Measurements from ENCODE around the gene PADI2. TPM values are rescaled to one million over a fixed set of nuclear protein-coding genes. Genes with fewer than 3 reads are reported as not detected.

The PADI2 gene
- total RNA-seq, 2 experiments from 2014 or later = 0.08 TPM; not detected in 1

DNA sequence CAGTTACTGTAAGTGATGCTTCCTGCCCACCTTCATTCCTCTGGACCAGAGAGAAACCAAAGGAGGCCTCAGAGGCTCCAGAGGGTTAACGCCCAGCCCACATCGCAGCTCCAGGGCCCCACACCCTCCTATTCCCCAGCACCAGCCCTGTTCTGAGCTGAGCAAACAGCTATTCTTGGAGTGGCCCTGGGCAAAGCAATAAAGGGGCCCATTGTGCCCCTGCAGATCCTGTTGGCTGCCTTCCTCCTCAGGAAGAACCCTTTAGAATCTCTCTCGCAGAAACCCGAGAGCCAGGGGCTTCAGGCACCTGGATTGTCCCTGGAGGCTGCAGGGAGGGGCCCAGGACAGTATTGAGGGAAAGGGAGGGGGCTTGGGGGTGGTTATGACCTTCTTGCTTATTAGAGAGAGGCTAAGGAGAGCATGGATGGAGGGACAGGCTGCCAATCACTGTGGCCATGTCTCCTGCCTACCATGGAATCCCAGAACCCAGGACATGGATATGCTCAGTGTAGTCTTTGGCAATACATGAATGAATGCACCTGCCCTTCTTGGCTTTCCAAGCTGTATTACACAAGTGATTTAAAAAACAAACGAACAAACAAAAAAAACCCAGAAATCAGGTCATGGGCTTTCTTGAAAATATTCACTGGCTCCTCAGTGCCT, 9.2 kb downstream of the PADI2 start:
- POLR2A ChIA-PET = no interaction called here

DNA sequence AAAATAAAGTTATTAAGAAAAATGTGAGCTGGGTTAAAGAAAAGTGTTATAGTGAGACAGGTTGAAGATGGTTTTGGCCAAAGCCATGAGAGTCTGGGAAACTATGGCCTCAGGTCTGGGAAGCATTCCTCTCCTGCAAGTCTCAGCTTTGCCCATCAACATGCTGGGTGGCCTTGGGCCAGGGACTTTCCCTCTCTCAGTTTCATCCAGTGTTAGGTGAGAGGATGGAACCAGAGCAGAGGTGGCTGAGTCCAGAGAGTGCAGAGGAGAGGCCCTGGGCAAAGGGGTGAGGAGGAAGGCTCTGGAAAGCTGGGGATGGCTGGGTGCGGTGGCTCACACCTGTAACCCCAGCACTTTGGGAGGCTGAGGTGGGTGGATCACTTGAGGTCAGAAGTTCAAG, 10.5 kb downstream of the PADI2 start:
- intact Hi-C loops (cut with micrococcal nuclease; ENCODE audit: unreplicated experiment) = no loop called here
- Histone ChIP-seq H3K4me1 (ENCODE audit: insufficient read depth, low read length, poor library complexity, severe bottlenecking) (no peaks in the 10 kb centered on the region), H3K9me3 (ENCODE audit: low read length) (no peaks in the 10 kb centered on the region), H3K9me2 (ENCODE audit: insufficient read depth, low read length) (no peaks in the 10 kb centered on the region), H3K4me3 (ENCODE audit: low read depth, low read length, poor library complexity, severe bottlenecking) (no peak overlapping the region), H3K36me3 (ENCODE audit: insufficient read depth, low read length) (no peaks in the 10 kb centered on the region), H3K4me2 (ENCODE audit: low read length) (no peak overlapping the region), H4K20me1 (ENCODE audit: insufficient read depth, low read length) (no peaks in the 10 kb centered on the region), H3K79me2 (ENCODE audit: insufficient read depth, low read depth, low read length) (no peaks in the 10 kb centered on the region), H3K27ac (ENCODE audit: low read depth, low read length, poor library complexity, severe bottlenecking) (no peak overlapping the region), H2AFZ (ENCODE audit: low read length) (no peak overlapping the region)
- DNase-seq (ENCODE audit: low spot score) = no peak
- POLR2A ChIA-PET = no interaction called here
- no TSS peak for BruUV-seq (replicated peaks)
- CTCF ChIA-PET (ENCODE audit: unreplicated experiment) = no interaction called here
- TF ChIP-seq CTCF (conservative IDR thresholded peaks at IDR 0.05; ENCODE audit: low read length) (no peak), EZH2phosphoT487 (IDR thresholded peaks at IDR 0.05; ENCODE audit: borderline replicate concordance, low read depth, low read length) (no peak)

More for the DNA sequence above, 9.2 kb downstream of the PADI2 start:
- Histone ChIP-seq H3K4me3 (ENCODE audit: low read depth, low read length, poor library complexity, severe bottlenecking) (no peak overlapping the region), H3K9me3 (ENCODE audit: low read length) (no peaks in the 10 kb centered on the region), H2AFZ (ENCODE audit: low read length) (no peak overlapping the region), H3K79me2 (ENCODE audit: insufficient read depth, low read depth, low read length) (no peaks in the 10 kb centered on the region), H3K4me2 (ENCODE audit: low read length) (no peak overlapping the region), H3K36me3 (ENCODE audit: insufficient read depth, low read length) (no peaks in the 10 kb centered on the region), H3K27ac (ENCODE audit: low read depth, low read length, poor library complexity, severe bottlenecking) (no peak overlapping the region), H3K9me2 (ENCODE audit: insufficient read depth, low read length) (no peaks in the 10 kb centered on the region), H3K4me1 (ENCODE audit: insufficient read depth, low read length, poor library complexity, severe bottlenecking) (no peaks in the 10 kb centered on the region), H4K20me1 (ENCODE audit: insufficient read depth, low read length) (no peaks in the 10 kb centered on the region)
- CTCF ChIA-PET (ENCODE audit: unreplicated experiment) = no interaction called here
- TF ChIP-seq EZH2phosphoT487 (IDR thresholded peaks at IDR 0.05; ENCODE audit: borderline replicate concordance, low read depth, low read length) (no peak), CTCF (conservative IDR thresholded peaks at IDR 0.05; ENCODE audit: low read length) (no peak)
- no TSS peak for BruUV-seq (replicated peaks)
- no peak for DNase-seq (ENCODE audit: low spot score)
- intact Hi-C loops (cut with micrococcal nuclease; ENCODE audit: unreplicated experiment) = no loop called here

GRCh38 chr1:17108360-17108759, 10.9 kb downstream of the PADI2 start:
- no peak overlapping the region for H2AFZ ChIP-seq (ENCODE audit: low read length)
- TF ChIP-seq CTCF (conservative IDR thresholded peaks at IDR 0.05; ENCODE audit: low read length) = no peak
- no peak for TF ChIP-seq EZH2phosphoT487 (IDR thresholded peaks at IDR 0.05; ENCODE audit: borderline replicate concordance, low read depth, low read length)
- H3K27ac ChIP-seq (ENCODE audit: low read depth, low read length, poor library complexity, severe bottlenecking) = no peak overlapping the region
- DNase-seq (ENCODE audit: low spot score) = no peak
- no peak overlapping the region for H3K4me3 ChIP-seq (ENCODE audit: low read depth, low read length, poor library complexity, severe bottlenecking)
- CTCF ChIA-PET (ENCODE audit: unreplicated experiment) = no interaction called here
- no peaks in the 10 kb centered on the region for H3K9me3 ChIP-seq (ENCODE audit: low read length)
- no peaks in the 10 kb centered on the region for H3K79me2 ChIP-seq (ENCODE audit: insufficient read depth, low read depth, low read length)
- no peaks in the 10 kb centered on the region for H3K9me2 ChIP-seq (ENCODE audit: insufficient read depth, low read length)
- H3K4me2 ChIP-seq (ENCODE audit: low read length) = no peak overlapping the region
- H3K4me1 ChIP-seq (ENCODE audit: insufficient read depth, low read length, poor library complexity, severe bottlenecking) = no peaks in the 10 kb centered on the region
- intact Hi-C loops (cut with micrococcal nuclease; ENCODE audit: unreplicated experiment) = no loop called here
- no TSS peak for BruUV-seq (replicated peaks)
- POLR2A ChIA-PET = no interaction called here
- no peaks in the 10 kb centered on the region for H3K36me3 ChIP-seq (ENCODE audit: insufficient read depth, low read length)
- no peaks in the 10 kb centered on the region for H4K20me1 ChIP-seq (ENCODE audit: insufficient read depth, low read length)

Data from OCI-LY7 (cell line).